ENCODE data around the gene SLCO2A1.

SLCO2A1 gene

GRCh38 chr3:133933097-133934024 lies 96.4 kb downstream of the SLCO2A1 start:
- no peak for DNase-seq (ENCODE audit: low read depth)

GRCh38 chr3:133932009-133932408 lies 97.7 kb downstream of the SLCO2A1 start:
- no peak for DNase-seq (ENCODE audit: low read depth)

- DNase-seq (ENCODE audit: low read depth): no peak
Measured at GRCh38 chr3:133931084-133931483, 98.6 kb downstream of the SLCO2A1 start.

- no peak for DNase-seq (ENCODE audit: low read depth)
Measured at GRCh38 chr3:133930341-133930933, 99.3 kb downstream of the SLCO2A1 start.

- no peak for DNase-seq (ENCODE audit: low read depth)
Measured at GRCh38 chr3:133928903-133929607, 100.7 kb downstream of the SLCO2A1 start.

GRCh38 chr3:133928136-133928893 lies 101.4 kb downstream of the SLCO2A1 start:
- no peak for DNase-seq (ENCODE audit: low read depth)

GRCh38 chr3:133927540-133928066 lies 102.1 kb downstream of the SLCO2A1 start:
- DNase-seq (ENCODE audit: low read depth): peak; percentile 68

GRCh38 chr3:133926736-133927539 lies 102.8 kb downstream of the SLCO2A1 start:
- no peak for DNase-seq (ENCODE audit: low read depth)

- no peak for DNase-seq (ENCODE audit: low read depth)
Measured at GRCh38 chr3:133925960-133926735, 103.6 kb downstream of the SLCO2A1 start.

- no peak for DNase-seq (ENCODE audit: low read depth)
Measured at GRCh38 chr3:133924041-133924440, 105.7 kb downstream of the SLCO2A1 start.

GRCh38 chr3:133921592-133921991 lies 108.1 kb downstream of the SLCO2A1 start:
- no peak for DNase-seq (ENCODE audit: low read depth)

GRCh38 chr3:133917144-133917543 lies 112.6 kb downstream of the SLCO2A1 start:
- no peak for DNase-seq (ENCODE audit: low read depth)

- DNase-seq (ENCODE audit: low read depth): no peak
Measured at GRCh38 chr3:133915685-133916658, 113.8 kb downstream of the SLCO2A1 start.

GRCh38 chr3:133914839-133915600 lies 114.7 kb downstream of the SLCO2A1 start:
- no peak for DNase-seq (ENCODE audit: low read depth)

GRCh38 chr3:133910422-133910821 lies 119.3 kb downstream of the SLCO2A1 start:
- DNase-seq (ENCODE audit: low read depth): no peak

GRCh38 chr3:133905376-133905775 lies 124.3 kb downstream of the SLCO2A1 start:
- no peak for DNase-seq (ENCODE audit: low read depth)

GRCh38 chr3:133901847-133902246 lies 127.9 kb downstream of the SLCO2A1 start:
- DNase-seq (ENCODE audit: low read depth): no peak

- DNase-seq (ENCODE audit: low read depth): no peak
Measured at GRCh38 chr3:133901083-133901482, 128.6 kb downstream of the SLCO2A1 start.

All from stimulated activated CD8-positive, alpha-beta memory T cell treated with anti-CD3 and anti-CD28 coated beads, Interleukin-15, amount 100 ng/mL, for 24 hours (primary cell).